Stimulated activated CD4-positive, alpha-beta T cell treated with anti-CD3 and anti-CD28 coated beads, Interleukin-2, amount 100 ng/mL, for 48 hours (primary cell): ENCODE data around the gene KIFC3.
A peak's percentile ranks its signal among the peaks of the same experiment; 100 is the strongest.
"Not testable (repeated sequence)": the region's sequence is repeated elsewhere in the genome, so short reads cannot be mapped to it uniquely, and the experiment has no call there.

Experiments used
- DNase-seq, 2 donors: peaks; one replicate each; pipeline ENCODE4 v3.0.0-alpha.2; 2020

KIFC3 gene, protein sequence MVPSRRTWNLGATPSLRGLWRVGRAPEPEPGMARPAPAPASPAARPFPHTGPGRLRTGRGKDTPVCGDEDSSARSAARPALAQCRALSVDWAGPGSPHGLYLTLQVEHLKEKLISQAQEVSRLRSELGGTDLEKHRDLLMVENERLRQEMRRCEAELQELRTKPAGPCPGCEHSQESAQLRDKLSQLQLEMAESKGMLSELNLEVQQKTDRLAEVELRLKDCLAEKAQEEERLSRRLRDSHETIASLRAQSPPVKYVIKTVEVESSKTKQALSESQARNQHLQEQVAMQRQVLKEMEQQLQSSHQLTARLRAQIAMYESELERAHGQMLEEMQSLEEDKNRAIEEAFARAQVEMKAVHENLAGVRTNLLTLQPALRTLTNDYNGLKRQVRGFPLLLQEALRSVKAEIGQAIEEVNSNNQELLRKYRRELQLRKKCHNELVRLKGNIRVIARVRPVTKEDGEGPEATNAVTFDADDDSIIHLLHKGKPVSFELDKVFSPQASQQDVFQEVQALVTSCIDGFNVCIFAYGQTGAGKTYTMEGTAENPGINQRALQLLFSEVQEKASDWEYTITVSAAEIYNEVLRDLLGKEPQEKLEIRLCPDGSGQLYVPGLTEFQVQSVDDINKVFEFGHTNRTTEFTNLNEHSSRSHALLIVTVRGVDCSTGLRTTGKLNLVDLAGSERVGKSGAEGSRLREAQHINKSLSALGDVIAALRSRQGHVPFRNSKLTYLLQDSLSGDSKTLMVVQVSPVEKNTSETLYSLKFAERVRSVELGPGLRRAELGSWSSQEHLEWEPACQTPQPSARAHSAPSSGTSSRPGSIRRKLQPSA

GRCh38 chr16:57802341-57803133 is at the start of gene KIFC3:
Gene KIFC3 (minus strand): TSS chr16:57802491. CDS start chr16:57798243, 4,248 bp downstream.
- peak; percentile 57 to 58 for DNase-seq

GRCh38 chr16:57848181-57848580 is 45.9 kb upstream of the KIFC3 start:
- no peak for DNase-seq

- DNase-seq: not testable (repeated sequence)
Measured at GRCh38 chr16:57846931-57847330, 44.6 kb upstream of the KIFC3 start.

- no peak for DNase-seq
Measured at GRCh38 chr16:57846078-57846697, 43.9 kb upstream of the KIFC3 start.

GRCh38 chr16:57845115-57845514 is 42.8 kb upstream of the KIFC3 start:
- no peak for DNase-seq

DNA sequence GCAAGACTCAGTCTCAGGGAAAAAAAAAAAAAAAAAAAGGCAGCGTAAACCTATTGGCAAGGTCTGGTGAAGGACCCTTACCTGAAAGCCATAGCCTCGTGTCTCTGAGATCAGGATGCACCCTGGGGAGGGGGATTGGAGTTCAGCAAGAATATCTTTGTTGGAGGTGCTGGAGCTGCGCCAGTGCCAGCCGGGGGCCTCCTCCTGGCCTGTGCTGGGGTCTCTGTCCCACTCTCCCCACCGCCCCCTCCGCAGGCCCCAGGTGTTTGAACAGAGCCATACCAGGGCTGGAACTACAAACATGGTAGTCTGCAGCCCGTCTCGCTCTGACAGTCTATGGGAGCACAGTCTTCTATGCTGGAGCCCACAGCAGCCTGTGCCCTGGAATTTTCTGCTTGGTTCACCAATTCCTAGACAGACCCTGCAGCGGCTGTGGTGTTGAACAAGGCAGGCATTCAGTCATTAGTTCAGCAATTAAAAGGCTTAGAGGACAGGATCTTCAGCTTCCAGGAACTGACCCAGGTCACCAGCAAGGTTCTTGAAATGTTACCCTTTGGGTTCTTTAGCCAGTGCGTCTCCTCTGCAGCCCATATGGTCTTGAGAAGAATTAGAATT is 42.2 kb upstream of the KIFC3 start:
- no peak for DNase-seq

GRCh38 chr16:57843400-57843799 is 41.1 kb upstream of the KIFC3 start:
- DNase-seq: no peak

- DNase-seq: no peak
Measured at GRCh38 chr16:57842601-57843000, 40.3 kb upstream of the KIFC3 start.

DNA sequence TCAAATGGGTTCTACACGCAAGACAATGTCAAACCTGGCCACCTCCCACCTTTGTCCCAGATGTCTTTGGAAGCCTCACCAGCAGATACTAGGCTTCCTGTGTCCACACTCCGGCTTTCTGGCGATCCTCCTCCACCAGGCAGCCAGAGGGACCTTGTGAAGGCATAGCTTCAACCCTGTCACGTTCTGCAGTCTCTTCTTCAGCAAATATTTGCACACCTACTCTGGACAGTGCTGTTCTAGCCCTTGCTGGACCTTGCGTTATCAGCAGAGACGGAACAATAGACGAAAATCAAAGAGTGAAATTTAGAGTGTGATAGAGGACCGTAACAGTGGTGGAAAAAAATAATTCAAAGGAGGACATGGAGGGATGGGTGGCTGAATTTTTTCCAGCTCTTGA is 38.5 kb upstream of the KIFC3 start:
- no peak for DNase-seq

GRCh38 chr16:57838161-57838560 is 35.9 kb upstream of the KIFC3 start:
- DNase-seq: no peak

GRCh38 chr16:57837305-57838125 is 35.2 kb upstream of the KIFC3 start:
- no peak for DNase-seq

DNA sequence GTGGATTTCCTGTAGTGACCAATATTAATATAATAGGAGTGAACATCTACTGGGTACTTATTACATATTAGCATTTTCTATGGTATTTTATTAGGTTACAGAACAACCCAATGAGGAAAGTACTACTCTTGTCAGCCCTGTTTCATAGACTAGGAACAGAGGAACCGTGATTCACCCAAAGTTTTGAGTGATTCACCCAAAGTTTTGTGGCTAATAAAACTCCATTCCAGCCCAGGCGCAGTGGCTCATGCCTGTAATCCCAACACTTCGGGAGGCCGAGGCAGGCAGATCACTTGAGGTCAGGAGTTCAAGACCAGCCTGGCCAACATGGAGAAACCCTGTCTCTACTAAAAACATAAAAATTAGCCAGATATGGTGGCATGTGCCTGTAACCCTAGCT is 33.1 kb upstream of the KIFC3 start:
- DNase-seq: not testable (repeated sequence)

- no peak for DNase-seq
Measured at GRCh38 chr16:57834936-57835335, 32.6 kb upstream of the KIFC3 start.

- no peak for DNase-seq
Measured at GRCh38 chr16:57830890-57831484, 28.7 kb upstream of the KIFC3 start.

- DNase-seq: no peak
Measured at GRCh38 chr16:57829969-57830360, 27.7 kb upstream of the KIFC3 start.

- no peak for DNase-seq
Measured at GRCh38 chr16:57828272-57829161, 26.2 kb upstream of the KIFC3 start.

DNA sequence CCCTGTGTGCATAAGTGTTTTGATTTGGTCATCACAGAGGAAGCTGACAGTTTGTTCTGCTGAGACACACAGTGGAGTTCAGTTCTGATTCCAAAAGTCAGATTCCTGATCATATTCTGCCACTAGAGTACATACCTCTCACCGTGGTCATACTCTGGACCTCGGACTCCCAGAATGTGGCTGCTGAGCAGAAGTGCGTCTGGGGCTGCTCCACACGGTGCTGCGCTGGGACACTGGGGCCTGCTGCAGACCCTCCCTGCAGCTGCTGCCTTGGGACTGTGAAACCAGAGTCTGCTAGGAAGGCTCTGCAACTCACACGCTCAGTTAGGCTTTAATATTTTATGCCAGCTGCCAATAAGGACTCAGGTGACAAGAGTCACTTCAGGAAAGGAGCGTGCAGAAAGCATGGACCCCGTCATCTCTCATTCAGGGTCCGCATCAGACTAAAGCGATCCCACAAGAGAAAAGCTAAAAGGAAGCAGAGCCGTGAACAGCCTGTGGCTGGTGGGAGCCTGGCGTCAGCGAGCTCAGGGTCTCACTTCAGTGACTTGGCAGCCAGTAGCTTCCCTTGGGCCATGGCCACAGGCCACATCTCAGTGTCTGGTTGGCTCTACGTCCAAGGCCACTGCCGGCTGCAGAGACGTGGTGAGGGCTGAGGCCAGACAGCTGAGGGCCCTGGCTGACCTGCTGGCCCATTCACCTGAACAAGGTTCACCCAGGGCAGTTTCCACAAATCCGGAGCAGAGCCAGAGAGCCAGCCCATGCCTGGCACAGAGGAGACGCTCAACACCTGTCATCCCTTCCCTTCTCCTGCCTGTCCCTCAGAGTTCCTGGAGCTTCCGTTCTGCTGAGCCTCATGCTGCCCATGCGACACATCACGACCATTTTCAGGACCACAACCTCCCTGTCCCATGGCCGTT is 24.7 kb upstream of the KIFC3 start:
- DNase-seq: no peak

DNA sequence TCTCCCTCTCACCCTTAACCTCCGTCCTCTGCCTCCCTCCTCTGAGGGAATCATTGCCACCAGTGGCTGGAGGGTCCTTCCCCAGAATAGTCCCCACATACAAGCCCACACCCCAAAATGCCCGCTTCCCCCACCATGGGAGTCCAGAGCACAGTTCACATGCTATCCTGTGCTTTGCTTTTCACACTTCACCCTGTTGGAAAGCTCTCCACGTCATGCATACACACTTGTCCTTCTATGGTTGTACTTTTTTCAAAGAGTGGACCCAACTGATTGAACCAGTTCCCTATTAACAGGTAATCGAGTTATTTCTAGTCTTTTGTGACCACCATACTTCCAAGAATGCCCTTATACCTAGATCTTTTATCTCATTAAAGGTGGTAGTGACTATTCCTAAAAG is 23.8 kb upstream of the KIFC3 start:
- no peak for DNase-seq
